Measurements from ENCODE around the gene CACNA2D2. TPM values are rescaled to one million over a fixed set of nuclear protein-coding genes. Genes with fewer than 3 reads are reported as not detected.

Gene CACNA2D2
- polyA plus RNA-seq, 1 of the 3 experiments (the other 2 are of a cell fraction), result 1.1 TPM

- TF ChIP-seq MAX (IDR thresholded peaks at IDR 0.05; ENCODE audit: low read depth), result no peak
- no peak for TF ChIP-seq EP300 (IDR thresholded peaks at IDR 0.05; ENCODE audit: borderline replicate concordance in 1 of 2, low read depth in 1 of 2, low read length in 1 of 2)
These were observed 186.7 kb downstream of the CACNA2D2 start (continued) for GRCh38 chr3:50316657-50317242.

- Histone ChIP-seq H3K27ac (ENCODE audit: low read depth in 2 of 2, low read length in 1 of 2) (no peak overlapping the region), H3K27me3 (ENCODE audit: insufficient read depth) (no peaks in the 10 kb centered on the region), H3K9me2 (no peaks in the 10 kb centered on the region), H2AFZ (ENCODE audit: low read depth) (no peak overlapping the region), H3K4me3 (ENCODE audit: low read depth in 2 of 2, low read length in 1 of 2) (no peak overlapping the region), H3K9me3 (no peaks in the 10 kb centered on the region), H3F3A (replicated peaks; ENCODE audit: insufficient read depth) (peaks cover 11% of the 10 kb centered on the region), H4K20me1 (ENCODE audit: insufficient read depth) (no peaks in the 10 kb centered on the region), H3K36me3 (replicated peaks in 1 of 2; ENCODE audit: control insufficient read depth in 1 of 2, insufficient read depth in 2 of 2, low read length in 1 of 2) (peaks cover 15 to 27% of the 10 kb centered on the region in 2 experiments), H3K79me2 (ENCODE audit: insufficient read depth) (peaks cover 27% of the 10 kb centered on the region), H3K4me2 (no peak overlapping the region), H3K9ac (no peak overlapping the region), H3K4me1 (ENCODE audit: control insufficient read depth in 1 of 2, insufficient read depth in 2 of 2, low read depth in 1 of 2, low read length in 1 of 2) (peaks cover 0 to 21% of the 10 kb centered on the region in 2 experiments; a peak in 1 of 4 replicates)
- TF ChIP-seq EP300 (IDR thresholded peaks at IDR 0.05; ENCODE audit: borderline replicate concordance in 1 of 2, low read depth in 1 of 2, low read length in 1 of 2) (no peak), CHD2 (IDR thresholded peaks at IDR 0.05; ENCODE audit: low read length, partially characterized antibody) (no peak), PBX3 (IDR thresholded peaks at IDR 0.05) (no peak)
- POLR2A ChIA-PET, result interaction anchor here (1.0 to 1.5 kb wide), 3 partner anchors 13 to 254 kb away, joined by 4 read pairs; partner anchors contain the start of genes HEMK1, HYAL3, NAA80 and TUSC2
- no peak for DNase-seq
- WGBS (ENCODE audit: low lambda C conversion rate), result 100% methylated on average over 3 of the region's 4 CpGs
- CTCF ChIA-PET, result interaction anchor here (0.8 to 1.0 kb wide), 2 partner anchors 9 to 123 kb away, joined by 3 read pairs; no protein-coding TSS in a partner anchor
These were observed 188.6 kb downstream of the CACNA2D2 start for GRCh38 chr3:50314816-50315215.

- Histone ChIP-seq H4K20me1 (ENCODE audit: insufficient read depth) (no peaks in the 10 kb centered on the region), H3F3A (replicated peaks; ENCODE audit: insufficient read depth) (peaks cover 14% of the 10 kb centered on the region), H3K4me1 (ENCODE audit: control insufficient read depth in 1 of 2, insufficient read depth in 2 of 2, low read depth in 1 of 2, low read length in 1 of 2) (peaks cover 0 to 16% of the 10 kb centered on the region in 2 experiments; a peak in 1 of 4 replicates), H3K9ac (no peak overlapping the region), H3K4me3 (ENCODE audit: low read depth in 2 of 2, low read length in 1 of 2) (no peak overlapping the region), H3K27ac (ENCODE audit: low read depth in 2 of 2, low read length in 1 of 2) (no peak overlapping the region), H3K36me3 (replicated peaks in 1 of 2; ENCODE audit: control insufficient read depth in 1 of 2, insufficient read depth in 2 of 2, low read length in 1 of 2) (peaks cover 15 to 23% of the 10 kb centered on the region in 2 experiments), H3K9me3 (peaks cover 1% of the 10 kb centered on the region; the same call in 1 of the 2 replicates), H3K9me2 (no peaks in the 10 kb centered on the region), H3K79me2 (ENCODE audit: insufficient read depth) (peaks cover 22% of the 10 kb centered on the region), H2AFZ (ENCODE audit: low read depth) (no peak overlapping the region), H3K27me3 (ENCODE audit: insufficient read depth) (no peaks in the 10 kb centered on the region), H3K4me2 (no peak overlapping the region)
- TF ChIP-seq NRF1 (IDR thresholded peaks at IDR 0.05; ENCODE audit: low read depth, low read length) (no peak), RXRA (IDR thresholded peaks at IDR 0.05; ENCODE audit: borderline replicate concordance, low read depth) (no peak), GABPA (IDR thresholded peaks at IDR 0.05; ENCODE audit: low read depth) (no peak), TEAD4 (IDR thresholded peaks at IDR 0.05; ENCODE audit: borderline replicate concordance, insufficient read depth) (no peak)
- POLR2A ChIA-PET, result interaction anchor here (1.1 to 1.5 kb wide), 2 partner anchors 15 to 255 kb away, joined by 4 read pairs; partner anchors contain the start of genes HEMK1, HYAL3 and NAA80
- 100% methylated on average over 1 of the region's 3 CpGs for WGBS (ENCODE audit: low lambda C conversion rate)
- no peak for DNase-seq
- CTCF ChIA-PET, result interaction anchor here (1.0 to 1.3 kb wide), 2 partner anchors 10 to 122 kb away, joined by 3 to 5 read pairs; no protein-coding TSS in a partner anchor
These were observed 189.1 kb downstream of the CACNA2D2 start for GRCh38 chr3:50314342-50314741.

Small RNA genes within 50 kb of the gene (small RNA-seq; reads per million reads assigned to genes)
- 0 to 0.59 (median 0) reads per million in 7 experiments for gene RNA5SP131

Other genes starting within 250 kb of the CACNA2D2 start
- 12.4 and 14.9 TPM in 2 replicates for gene SEMA3B, start 234.5 kb downstream of the CACNA2D2 start, polyA plus RNA-seq (2012; rRNA removed)
- 0.03 TPM in 1 of 2 replicates, not detected in the other for gene LSMEM2, start 224.5 kb downstream of the CACNA2D2 start, polyA plus RNA-seq (2012; rRNA removed)
- 52.4 and 73.2 TPM in 2 replicates for gene IFRD2, start 211.2 kb downstream of the CACNA2D2 start, polyA plus RNA-seq (2012; rRNA removed)
- 7.8 and 8.4 TPM in 2 replicates for gene HYAL3, start 204.2 kb downstream of the CACNA2D2 start, polyA plus RNA-seq (2012; rRNA removed)
- 10.4 and 10.5 TPM in 2 replicates for gene NAA80, start 204.2 kb downstream of the CACNA2D2 start, polyA plus RNA-seq (2012; rRNA removed)
- gene HYAL1, start 200.1 kb downstream of the CACNA2D2 start, polyA plus RNA-seq (2012; rRNA removed), result 0.30 and 0.49 TPM in 2 replicates
- 135 and 151 TPM in 2 replicates for gene HYAL2, start 180.9 kb downstream of the CACNA2D2 start, polyA plus RNA-seq (2012; rRNA removed)
- gene TUSC2, start 175.4 kb downstream of the CACNA2D2 start, polyA plus RNA-seq (2012; rRNA removed), result 58.7 and 79.3 TPM in 2 replicates
- 28.1 and 32.3 TPM in 2 replicates for gene RASSF1, start 162.8 kb downstream of the CACNA2D2 start, polyA plus RNA-seq (2012; rRNA removed)
- gene ZMYND10, start 157.9 kb downstream of the CACNA2D2 start, polyA plus RNA-seq (2012; rRNA removed), result 0.83 and 0.95 TPM in 2 replicates
- gene NPRL2, start 152.9 kb downstream of the CACNA2D2 start, polyA plus RNA-seq (2012; rRNA removed), result 43.6 and 56.2 TPM in 2 replicates
- gene CYB561D2, start 152.8 kb downstream of the CACNA2D2 start, polyA plus RNA-seq (2012; rRNA removed), result 40.7 and 46.5 TPM in 2 replicates
- gene TMEM115, start 144.1 kb downstream of the CACNA2D2 start, polyA plus RNA-seq (2012; rRNA removed), result 47.8 and 49.2 TPM in 2 replicates
- 19.7 and 27.2 TPM in 2 replicates for gene C3orf18, start 64.1 kb upstream of the CACNA2D2 start, polyA plus RNA-seq (2012; rRNA removed)
- 15.4 and 21.7 TPM in 2 replicates for gene HEMK1, start 65.9 kb upstream of the CACNA2D2 start, polyA plus RNA-seq (2012; rRNA removed)
- 2.0 and 2.6 TPM in 2 replicates for gene CISH, start 108.1 kb upstream of the CACNA2D2 start, polyA plus RNA-seq (2012; rRNA removed)
- gene MAPKAPK3, start 113.5 kb upstream of the CACNA2D2 start, polyA plus RNA-seq (2012; rRNA removed), result 29.4 and 35.6 TPM in 2 replicates
- 0.05 TPM in 2 replicates for gene DOCK3, start 171.3 kb upstream of the CACNA2D2 start, polyA plus RNA-seq (2012; rRNA removed)

Data from SK-N-SH (cell line).